Measurements from ENCODE around the gene METTL16.

METTL16 gene

GRCh38 chr17:2393954-2394749, 117.5 kb downstream of the METTL16 start:
- no peak for DNase-seq

GRCh38 chr17:2393174-2393953, 118.3 kb downstream of the METTL16 start:
- DNase-seq, result peak; percentile 21 to 30

GRCh38 chr17:2392252-2393173, 119.2 kb downstream of the METTL16 start:
- DNase-seq, result peak; percentile 77 to 79

- no peak for DNase-seq
Observed at GRCh38 chr17:2391597-2392251, 120.0 kb downstream of the METTL16 start.

- no peak for DNase-seq
Observed at GRCh38 chr17:2390199-2390836, 121.4 kb downstream of the METTL16 start.

- DNase-seq, result no peak
Observed at GRCh38 chr17:2388683-2389055, 123.0 kb downstream of the METTL16 start.

- no peak for DNase-seq
Observed at GRCh38 chr17:2388020-2388682, 123.5 kb downstream of the METTL16 start.

GRCh38 chr17:2387086-2388019, 124.3 kb downstream of the METTL16 start:
- DNase-seq, result no peak

- DNase-seq, result no peak
Observed at GRCh38 chr17:2386400-2387085, 125.1 kb downstream of the METTL16 start.

- no peak for DNase-seq
Observed at GRCh38 chr17:2385240-2386210, 126.2 kb downstream of the METTL16 start.

- no peak for DNase-seq
Observed at GRCh38 chr17:2384439-2385127, 127.1 kb downstream of the METTL16 start.

- no peak for DNase-seq
Observed at GRCh38 chr17:2383628-2384167, 128.0 kb downstream of the METTL16 start.

GRCh38 chr17:2380950-2381649, 130.6 kb downstream of the METTL16 start:
- DNase-seq, result no peak

GRCh38 chr17:2380226-2380922, 131.3 kb downstream of the METTL16 start:
- no peak for DNase-seq

GRCh38 chr17:2379489-2380225, 132.0 kb downstream of the METTL16 start:
- DNase-seq, result no peak

All from AML-193 (cell line).